NK-92 treated with Interleukin-12 subunit alpha and Interleukin-12 subunit beta, amount 100 ng/mL, for 24 hours (cell line): ENCODE measurements around the gene LYRM4.

ENCODE experiments used
- DNase-seq: peaks from one replicate; lab custom pipeline; 2025; lab: John Stamatoyannopoulos, UW

Gene LYRM4

DNA sequence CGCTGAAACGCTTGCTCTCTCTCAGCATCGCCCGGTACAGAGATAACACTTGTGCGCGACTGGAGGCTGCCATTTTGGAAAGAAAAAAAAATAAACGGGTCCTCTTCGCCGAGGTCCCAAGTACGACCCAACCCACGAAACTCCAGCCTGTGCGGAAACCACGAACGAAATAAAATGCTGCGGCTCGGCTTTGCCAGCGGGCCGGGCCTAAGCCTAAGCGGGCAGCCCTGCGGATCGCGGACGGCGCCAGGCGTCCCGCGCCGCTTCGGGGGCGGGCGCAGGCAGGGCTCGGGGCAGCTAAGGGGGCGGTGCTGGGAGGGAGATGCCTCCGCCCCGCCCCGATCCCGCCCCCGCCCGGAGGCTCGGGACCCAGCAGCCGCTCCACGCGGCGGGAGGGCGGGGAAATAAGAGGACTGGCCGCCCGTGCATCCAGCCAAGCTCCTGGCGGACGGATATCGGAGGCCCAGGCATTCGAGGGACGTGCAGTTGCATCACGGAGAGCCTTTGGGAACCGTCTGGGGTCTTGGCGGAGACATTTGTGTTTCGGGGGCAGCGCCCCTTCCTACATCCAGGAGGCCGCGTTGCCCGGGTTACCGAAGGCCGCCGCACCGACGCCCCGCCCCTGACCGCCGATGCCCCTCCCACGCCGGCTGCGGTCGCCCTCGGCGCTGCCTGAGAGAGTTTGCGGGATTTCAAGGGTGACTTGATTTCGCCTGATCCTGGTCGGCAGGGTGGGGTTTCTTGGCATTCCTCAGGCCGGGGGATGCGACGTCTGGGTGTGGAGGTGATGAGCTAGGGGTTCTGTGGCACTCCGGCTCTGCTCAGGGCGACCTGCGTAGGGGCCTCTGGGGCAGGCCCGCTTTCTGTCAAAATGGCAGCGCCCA, at the start of gene LYRM4, which contains the start of gene FARS2:
Gene LYRM4, minus strand, starts transcription at position 290 of the 884 bp plus-strand sequence. Its CDS starts 217 bp downstream, at position 73.
Gene FARS2, plus strand, starts transcription at position 853 of the 884 bp plus-strand sequence.
- DNase-seq: peak; percentile 90

DNA sequence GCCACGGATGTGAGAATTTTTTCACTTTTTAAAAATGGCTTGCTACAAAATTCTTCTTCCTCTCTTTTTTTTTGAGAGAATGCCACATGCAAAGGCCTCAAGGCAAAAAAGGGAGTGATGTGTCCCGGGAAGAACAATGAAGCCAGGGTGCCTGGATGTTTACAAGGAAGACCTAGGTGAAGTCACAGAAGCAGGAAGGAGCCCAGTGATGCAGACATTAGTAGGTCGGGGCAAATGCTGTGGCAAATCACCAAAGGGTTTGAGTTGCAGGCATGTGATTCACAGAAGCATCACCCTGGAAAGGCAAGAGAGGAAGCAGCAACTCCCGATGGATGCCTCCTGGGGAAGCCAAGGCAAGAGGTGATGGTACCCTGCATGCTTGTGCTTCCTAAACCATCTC, 47.3 kb upstream of the LYRM4 start:
- no peak for DNase-seq

DNA sequence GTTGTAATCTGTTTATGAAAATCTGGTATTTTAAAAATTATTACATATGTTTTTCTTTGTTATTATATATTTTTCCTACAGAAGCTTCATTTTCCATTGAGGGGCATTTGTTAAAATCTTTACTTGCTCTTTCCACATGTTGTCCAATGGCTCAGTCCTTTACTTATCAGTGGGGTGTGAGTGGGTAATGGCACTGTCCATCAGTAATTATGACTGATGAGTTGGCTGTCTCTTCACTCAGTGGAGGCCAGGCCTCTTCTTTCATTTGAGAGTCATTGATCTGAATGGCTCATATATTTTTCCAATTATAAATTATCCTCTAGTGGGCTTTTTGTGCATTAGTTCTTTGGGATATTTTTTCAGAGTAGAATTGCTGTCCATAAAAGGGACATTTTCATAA, 46.3 kb upstream of the LYRM4 start:
- no peak for DNase-seq

DNA sequence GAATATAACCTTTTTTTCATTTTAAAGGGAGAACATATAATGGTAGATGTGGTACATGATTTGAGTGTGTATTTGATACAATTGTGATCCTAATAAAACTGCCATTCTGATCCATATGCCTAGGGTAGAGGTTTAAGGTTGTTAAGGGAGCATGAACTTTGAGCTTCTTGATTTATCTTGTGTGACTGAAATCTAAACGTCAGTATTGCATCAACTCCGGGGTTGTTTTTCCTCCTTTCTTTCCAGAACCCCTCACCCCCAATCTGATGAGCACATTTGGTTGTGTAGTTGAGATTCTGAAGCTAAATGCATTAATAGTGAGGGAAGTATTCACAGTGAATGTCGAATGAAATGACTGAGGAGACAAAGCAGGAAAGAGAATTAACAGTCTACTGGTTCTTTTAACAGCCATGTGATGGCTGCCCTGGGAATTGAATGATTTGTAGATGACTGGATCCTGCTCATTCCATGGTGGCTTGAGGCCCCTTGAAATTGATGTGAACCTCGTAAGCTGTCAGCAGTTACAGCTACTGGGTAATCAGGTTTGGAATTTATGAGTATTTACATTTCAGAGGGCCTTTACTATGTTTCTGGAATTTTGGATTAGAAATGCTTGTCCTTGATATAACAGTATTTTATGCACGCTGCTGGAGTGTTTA, 45.3 kb upstream of the LYRM4 start:
- no peak for DNase-seq

DNA sequence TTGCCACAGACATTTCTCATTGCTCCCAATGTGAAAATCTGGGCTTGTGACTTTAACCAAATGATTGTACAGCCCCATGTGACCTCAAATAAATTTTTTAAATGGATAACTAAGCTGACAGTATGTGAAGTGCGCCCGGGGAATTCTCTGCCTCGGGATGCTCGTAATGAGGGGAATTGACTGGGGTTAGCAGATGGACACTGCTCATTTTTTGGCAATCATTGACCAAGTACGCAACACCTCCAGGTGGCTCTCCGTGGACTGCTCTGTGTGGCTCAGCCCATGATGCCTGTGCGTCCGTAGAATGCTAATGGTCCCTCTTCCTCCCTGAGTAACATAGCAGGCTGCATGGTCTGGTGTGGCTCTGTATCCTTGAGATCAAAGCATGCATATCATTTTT, 42.9 kb upstream of the LYRM4 start:
- no peak for DNase-seq

DNA sequence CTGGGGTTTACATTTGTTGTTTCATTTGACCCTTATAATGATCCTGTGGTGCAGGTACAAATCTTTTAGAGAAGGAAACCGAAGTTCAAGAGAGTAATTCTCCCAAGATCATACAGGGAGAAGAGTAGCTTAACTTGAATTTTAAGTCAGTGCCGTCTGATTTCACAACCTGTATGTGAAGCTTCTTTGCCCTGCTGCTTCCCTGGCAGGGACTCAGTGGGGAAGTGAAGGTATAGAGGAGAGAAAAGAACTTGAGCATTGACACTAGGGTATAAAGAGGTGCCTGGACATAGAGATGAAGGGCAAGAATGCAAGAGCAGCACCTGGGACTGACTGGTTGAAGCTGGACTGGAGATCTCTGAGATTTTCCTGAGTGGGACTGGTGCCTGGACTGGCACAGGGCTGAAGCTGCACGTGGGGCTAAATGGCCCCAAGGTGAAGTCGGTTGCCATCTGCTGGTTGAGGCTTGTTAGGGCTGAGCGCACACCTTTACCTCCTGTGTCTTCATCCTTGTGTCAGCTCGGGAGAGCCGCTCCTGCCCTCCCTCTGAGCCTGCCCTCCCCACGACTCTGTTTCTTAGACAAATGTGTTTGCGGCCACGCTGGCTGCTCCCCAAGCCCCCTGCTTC, 42.4 kb upstream of the LYRM4 start:
- DNase-seq: peak; percentile 21

DNA sequence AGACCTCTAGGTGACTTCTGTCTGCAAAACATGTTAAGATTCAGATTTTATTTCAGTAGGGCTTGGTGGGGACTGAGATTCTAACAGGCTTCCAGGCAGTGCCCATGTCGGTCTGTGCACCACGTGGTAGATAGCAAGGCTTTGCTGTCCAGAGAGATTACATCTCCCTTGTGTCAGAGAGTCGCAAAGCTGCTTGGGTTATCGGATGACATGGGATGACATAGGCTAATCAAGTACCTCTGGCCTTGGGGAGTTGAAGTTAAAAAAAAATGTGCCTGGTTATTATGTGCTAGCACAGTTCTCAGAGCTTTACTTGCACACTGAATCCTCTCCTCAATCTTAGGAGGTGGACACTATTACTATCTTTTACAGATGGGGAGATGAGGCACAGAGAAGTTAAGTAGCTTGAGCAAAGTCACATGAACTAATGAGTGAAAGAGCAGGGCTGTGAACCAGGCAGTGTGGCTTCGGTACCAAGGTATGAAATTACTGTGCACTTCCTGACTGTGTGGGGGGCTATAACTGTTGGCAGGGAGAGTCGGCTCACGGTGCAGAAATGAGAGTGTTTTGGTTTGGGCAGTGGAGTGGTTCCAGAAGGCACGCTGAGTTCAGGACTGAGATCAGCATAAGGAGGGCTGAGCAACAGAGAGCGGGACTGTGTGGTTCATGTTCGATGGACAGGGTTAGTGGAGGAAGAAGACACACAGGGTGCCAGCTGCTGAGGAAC, 41.6 kb upstream of the LYRM4 start:
- DNase-seq: no peak

DNA sequence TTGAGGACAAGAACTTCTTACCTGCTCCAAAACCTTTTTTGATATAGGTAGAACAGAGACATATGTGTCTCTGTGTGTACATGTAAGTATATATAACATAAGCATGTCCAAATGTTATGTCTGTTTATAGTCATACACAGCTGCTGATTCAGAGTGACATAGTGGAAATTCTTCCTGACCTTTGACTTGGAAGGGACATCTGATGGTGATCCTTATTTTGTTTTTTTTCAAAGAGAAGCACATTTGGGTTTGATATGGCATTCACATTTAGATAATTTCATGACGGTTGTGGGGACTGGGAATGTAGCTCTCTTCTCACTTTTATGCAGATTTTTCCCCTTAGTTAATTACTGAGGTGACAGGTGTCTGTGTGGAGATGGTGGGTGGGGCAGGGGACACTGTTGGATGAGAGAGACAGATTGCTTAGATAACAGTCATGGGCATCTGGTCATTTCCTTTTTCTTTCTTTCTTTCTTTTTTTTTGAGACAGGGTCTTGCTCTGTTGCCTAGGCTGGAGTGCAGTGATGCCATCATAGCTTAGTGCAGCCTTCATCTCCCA, 39.5 kb upstream of the LYRM4 start:
- DNase-seq: no peak

DNA sequence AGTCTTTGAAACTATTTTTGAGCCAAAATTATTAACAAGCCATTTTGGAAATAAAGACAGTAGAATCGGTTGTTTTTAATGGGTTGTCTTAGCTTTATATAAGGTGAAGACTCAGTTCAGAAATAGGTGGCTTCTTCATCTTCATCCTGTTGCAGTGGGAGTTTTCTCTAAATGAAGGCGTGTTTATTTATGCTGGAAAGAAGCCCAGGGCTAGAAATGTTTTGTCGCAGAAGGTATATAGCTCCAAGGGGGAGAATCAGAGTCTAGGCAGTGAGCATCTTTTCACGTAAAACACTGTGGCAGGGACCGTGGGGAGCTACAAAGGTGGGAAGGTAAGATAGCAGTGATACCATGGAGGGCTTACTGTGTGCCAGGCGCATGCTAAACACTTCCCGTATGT, 34.9 kb upstream of the LYRM4 start:
- no peak for DNase-seq

DNA sequence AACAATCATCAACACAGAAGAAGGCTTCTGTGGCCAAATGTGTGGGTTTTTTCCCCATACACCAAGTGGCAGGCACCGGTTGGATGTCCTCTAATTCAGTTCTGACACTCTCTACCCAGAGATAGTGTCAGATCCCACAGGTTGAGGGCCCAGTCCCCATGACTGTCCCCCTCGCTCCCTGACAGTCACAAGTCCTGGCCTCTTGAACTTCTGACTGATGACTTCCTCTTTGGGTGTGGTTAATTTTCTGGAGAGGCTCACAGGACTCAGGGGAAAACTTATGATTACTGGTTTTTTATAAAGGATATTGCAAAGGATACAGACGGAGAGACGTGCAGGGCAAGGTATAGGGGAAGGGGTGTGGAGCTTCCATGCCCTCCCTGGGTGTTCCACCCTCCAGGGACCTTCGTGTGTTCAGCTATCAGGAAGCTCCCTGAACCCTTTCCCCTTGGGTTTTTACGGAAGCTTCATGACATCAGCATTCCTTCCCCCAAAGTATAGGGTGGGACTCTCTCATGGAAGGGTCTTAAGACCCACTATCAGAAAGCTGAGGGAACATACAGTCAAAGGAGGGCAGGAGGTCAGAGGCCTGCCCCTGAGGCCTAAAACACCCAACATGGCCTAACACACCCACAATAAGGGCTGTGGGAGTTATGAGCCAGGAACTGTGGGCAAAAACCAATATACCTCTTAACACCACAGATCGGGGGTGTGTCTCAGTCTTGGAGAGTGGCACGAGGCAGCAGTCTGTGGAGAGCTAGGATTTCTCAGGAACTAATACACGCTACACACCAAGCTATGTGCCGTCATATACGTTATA, 33.9 kb upstream of the LYRM4 start:
- DNase-seq: no peak

DNA sequence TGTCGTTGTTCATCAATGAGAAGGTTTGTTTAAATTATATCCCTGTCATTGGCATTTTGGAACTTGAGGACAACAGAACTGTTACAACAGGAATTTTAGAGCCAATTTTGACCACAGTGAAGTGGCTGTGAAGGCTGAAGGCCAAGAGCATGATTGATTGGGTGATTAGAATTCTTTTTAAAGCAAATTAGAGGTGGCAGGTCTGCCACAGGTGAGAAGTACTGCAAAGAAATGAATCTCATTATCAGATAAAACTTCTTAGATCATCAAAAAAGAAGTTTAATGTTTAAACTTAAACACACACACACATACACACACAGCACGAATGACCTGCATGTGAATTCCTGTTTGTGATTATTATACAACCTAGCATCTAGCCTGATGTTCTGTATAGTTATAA, 32.9 kb upstream of the LYRM4 start:
- DNase-seq: no peak

DNA sequence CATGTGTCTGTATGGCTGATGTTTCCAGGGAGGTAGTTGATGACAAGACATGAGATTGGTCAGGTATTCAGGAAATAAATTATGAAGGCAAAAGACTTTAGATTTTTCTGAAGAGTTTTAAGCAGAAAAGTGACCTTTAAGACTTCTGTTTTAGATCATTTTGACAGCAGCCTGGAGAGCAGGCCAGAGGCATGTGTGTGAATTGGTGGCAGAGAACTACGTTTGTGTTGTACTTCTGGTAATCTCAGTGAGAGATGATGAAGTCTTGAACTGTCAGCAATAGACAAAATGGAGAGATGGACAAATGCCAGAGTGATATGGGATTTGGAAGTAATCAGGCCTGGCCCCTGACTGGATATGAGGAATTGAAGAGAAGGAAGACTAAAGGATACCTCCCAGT, 31.4 kb upstream of the LYRM4 start:
- no peak for DNase-seq

DNA sequence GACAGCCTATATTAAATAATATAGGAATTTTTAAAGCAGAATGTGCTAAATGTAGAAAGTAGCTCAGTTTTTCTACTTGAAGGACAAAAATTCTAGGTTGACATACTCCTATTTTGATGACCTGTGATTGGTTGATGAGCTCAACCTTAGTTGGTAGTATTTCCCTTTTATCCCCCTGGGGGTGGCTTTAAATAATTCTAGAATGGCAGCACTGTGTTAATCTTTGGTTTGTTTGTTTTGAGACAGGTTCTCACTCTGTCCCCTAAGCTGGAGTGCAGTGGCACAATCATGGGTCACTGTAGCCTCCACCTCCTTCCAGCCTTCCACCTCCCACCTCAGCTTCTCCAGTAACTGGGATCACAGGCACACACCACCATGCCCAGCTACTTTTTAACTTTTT, 29.8 kb upstream of the LYRM4 start:
- DNase-seq: no peak

DNA sequence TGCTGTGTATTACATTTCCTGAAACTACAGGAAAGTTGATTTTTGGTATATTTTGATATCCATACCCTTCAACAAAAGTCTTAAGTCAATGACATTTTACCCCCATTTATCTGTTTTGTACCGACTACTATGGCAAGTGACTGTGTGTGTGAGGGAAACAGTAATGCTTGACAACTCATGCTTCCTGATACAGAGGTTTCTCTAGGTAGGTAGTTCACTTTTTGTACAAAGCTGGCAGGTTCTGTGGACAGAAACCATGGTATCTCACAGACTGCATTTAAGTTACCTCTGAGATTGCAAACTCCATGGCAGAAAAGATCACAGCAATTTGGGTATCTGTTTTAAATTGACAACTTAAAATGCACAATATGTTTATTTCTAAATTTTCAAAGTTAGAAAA, 29.3 kb upstream of the LYRM4 start:
- DNase-seq: no peak

DNA sequence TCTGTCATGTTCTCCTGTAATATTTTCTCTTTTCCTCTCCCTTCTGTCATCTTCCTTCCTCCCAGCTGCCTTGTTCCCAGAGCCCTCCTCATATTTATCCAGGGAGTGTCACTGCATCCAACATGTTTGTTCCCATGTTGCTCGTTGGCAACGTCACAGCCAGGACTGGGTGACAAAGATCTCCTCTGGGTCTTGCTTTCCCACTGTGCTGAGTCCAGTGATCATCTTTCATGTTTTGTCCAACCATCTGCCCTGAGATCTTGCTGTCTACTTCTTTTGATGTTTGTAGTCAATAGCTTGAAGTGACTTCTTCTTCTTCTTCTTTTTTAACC, 27.2 kb upstream of the LYRM4 start:
- no peak for DNase-seq

DNA sequence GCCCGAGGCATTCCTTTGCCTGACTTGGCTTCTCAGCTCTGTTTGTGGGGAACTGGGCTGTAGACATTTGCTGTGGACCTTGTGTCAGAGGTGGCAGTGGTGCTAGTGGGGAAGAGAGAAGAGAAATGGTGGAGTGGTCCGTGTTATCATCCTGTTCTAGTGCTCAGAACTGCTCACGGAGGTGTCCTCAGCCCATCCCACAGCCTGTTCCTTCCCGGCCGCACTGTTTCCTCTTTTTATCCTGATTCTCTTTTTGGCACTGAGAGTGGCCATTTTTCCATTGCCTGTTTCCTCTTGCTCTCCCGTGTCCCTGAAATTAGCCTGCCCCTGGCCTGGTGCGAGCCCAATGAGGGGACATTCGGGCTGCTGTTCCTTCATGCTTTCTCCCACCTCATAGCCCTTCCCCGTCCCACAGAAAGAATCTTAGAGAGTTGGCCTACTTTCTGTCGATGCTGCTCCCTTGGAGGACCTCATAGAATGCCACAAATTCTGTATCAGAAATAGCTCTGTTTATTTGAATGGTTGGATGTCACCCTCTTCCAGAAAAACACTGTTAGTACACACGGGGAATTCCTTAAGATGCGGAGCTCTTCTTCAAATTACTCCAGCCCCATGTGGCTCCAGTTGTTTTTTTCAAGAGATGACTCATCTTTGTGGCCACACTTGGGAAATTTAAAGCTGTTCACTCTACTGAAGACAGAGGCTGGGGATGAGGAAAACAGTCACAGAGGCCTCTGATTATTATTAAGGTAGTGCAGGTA, 26.6 kb upstream of the LYRM4 start:
- DNase-seq: no peak

DNA sequence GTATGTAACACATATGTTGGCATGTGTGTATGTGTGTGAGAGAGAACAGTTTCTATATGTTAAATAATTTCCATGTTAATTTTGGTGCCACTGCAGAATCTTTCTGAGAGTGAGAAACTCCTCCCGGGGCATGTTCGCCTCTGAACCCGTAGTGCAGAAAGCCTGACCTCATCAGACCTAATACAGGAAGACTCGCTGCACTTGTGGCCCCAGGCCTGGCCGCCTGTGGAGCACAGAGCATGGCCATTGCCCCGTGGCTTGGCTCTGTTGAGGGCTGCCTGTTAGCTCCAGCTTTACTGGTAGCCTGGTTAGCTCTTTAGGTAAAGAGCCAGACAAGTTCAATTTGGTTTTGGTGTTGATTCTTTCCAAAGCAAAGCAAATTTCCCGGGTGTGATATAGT, 26.0 kb upstream of the LYRM4 start:
- DNase-seq: no peak

DNA sequence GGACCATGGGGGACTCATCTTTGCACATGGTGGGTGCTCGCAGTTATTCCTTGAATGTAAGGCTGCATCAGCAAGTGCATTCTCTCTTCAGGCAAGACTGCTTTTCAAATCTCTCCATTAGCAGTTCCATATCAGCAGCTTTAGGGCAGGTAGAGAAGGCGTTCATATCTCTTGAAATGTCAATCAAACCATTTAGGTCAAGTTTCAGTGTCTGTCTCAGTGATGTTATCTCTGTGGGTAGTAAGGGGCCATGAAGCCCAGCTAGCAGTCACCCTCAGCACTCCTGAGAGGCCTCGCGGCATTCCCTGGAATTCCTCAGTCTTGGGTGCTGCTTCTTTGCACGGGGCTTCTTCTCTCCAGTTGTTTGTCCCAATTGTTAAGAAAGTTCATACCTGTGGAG, 24.8 kb upstream of the LYRM4 start:
- DNase-seq: no peak

DNA sequence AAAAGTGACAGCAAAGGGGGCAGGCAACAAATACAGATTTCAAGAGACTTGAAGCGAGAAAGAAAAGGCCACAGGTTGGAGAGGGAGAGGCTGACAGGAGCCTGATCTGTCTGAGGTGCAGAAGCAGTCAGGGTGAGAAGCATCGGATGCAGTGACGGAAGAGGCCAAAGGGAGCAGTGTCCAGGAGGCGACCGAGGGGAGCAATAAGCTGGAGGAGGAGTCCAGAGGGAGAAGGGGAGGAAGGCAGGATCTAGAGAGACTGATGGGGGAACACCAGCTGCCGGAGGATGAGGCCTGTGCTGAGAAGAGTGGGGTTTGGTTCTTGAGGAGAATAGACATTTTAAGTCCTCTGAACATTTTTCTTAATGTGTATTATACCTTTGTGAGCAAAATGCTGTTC, 24.3 kb upstream of the LYRM4 start:
- no peak for DNase-seq

DNA sequence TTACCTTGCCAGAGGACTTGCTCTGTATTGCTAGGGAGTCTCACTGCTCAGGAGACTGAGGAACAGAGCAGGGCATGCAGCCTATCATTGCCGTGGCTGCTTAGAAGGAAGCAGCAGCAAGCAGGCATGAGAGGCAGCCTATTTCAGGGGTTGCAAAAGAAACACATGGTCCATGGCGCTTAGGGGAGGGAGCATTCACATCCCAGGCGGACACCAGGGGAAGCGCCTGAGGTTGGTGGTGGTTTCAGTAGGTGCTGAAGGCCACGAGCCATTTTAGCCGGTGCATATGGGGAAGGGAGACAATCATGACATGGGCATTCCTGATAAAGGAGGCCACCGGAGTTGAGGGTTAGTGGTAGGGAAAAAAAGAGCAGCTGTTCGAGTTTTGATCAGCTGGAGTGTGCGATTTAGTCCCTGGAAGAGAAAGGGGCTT, 21.5 kb upstream of the LYRM4 start:
- DNase-seq: no peak
